HepG2 (cell line): ENCODE measurements around the gene CC2D1A. TPM values are rescaled to one million over a fixed set of nuclear protein-coding genes. Genes with fewer than 3 reads are reported as not detected.

Experiments
- ATAC-seq: fragments of 200-7000 bp; cut with Tn5 transposase; 3 replicates; pipeline ENCODE4 v1.9.1; 2020; ENCODE audit warnings: mild to moderate bottlenecking, moderate library complexity
- BruUV-seq: library from RNA; stranded (reverse); fragments of 400-500 nt; replicated peaks from 2 replicates; lab custom pipeline; 2021; lab: Mats Ljungman, UMichigan
- CTCF ChIA-PET: fragments of 300-600 bp; formaldehyde crosslinking; extraction: SDS; loops from one replicate; lab custom pipeline; 2021; ENCODE audit warnings: low total read pairs, inconsistent platforms, low intra/inter-chr PET ratio; lab: Yijun Ruan, JAX
- POLR2A ChIA-PET: fragments of 350-600 bp; sonication (Branson Sonifier 250); formaldehyde crosslinking; loops from one replicate; lab custom pipeline; 2020; ENCODE audit warnings: antibody characterized with exemption, inconsistent platforms; lab: Yijun Ruan, JAX
- DNase-seq: peaks from one replicate; pipeline ENCODE4 v3.0.0-alpha.2; 2015; ENCODE audit warnings: low spot score
- FAIRE-seq: peaks from 3 replicates; lab custom pipeline; 2011; peaks lifted over from hg19 to GRCh38; lab: Jason Lieb, UNC
- H2AFZ ChIP-seq: one replicate; pipeline ENCODE4 v1.6.1; 2011; ENCODE audit warnings: low read length, inconsistent platforms
- H3K27ac ChIP-seq: fragments of 300-600 bp; 3 replicates; pipeline ENCODE4 v1.8.0; 2011; ENCODE audit warnings: mixed run types, mild to moderate bottlenecking, mixed read lengths, low read length, inconsistent platforms; ENCODE audit not compliant: insufficient read depth; ENCODE audit errors: extremely low read length
- H3K27me3 ChIP-seq, 2 experiments: fragments of 200-600 bp in 1 of 2; 2 replicates in 1 of 2; 3 replicates in 1 of 2; pipeline versions ENCODE4 v1.6.0 to v1.8.0; 2011; ENCODE audit warnings: low read length in 2 of 2, mild to moderate bottlenecking in 2 of 2, moderate library complexity in 2 of 2, inconsistent platforms in 1 of 2; ENCODE audit not compliant: insufficient read depth in 2 of 2, control insufficient read depth in 1 of 2
- H3K36me3 ChIP-seq, 2 experiments: fragments of 200-600 bp in 1 of 2; replicated peaks in 1 of 2; 2 replicates in 1 of 2; 3 replicates in 1 of 2; pipeline versions ENCODE4 v1.5.1 to v1.8.0; 2011; ENCODE audit warnings: low read length in 2 of 2, inconsistent platforms in 1 of 2; ENCODE audit not compliant: insufficient read depth in 2 of 2, control insufficient read depth in 1 of 2
- H3K4me1 ChIP-seq: 2 replicates; pipeline ENCODE4 v1.5.1; 2012; ENCODE audit warnings: low read length, inconsistent platforms; ENCODE audit not compliant: insufficient read depth
- H3K4me2 ChIP-seq: 2 replicates; pipeline ENCODE4 v1.6.0; 2011; ENCODE audit warnings: low read depth, low read length, inconsistent platforms
- H3K4me3 ChIP-seq, 3 experiments: fragments of 200-600 bp in 1 of 3; sonication (generic), shearing (Covaris generic) in 1 of 3; replicated peaks in 1 of 3; 2 replicates each; pipeline ENCODE4 v1.5.1; 2011 to 2016; ENCODE audit warnings: low read length in 3 of 3, inconsistent platforms in 2 of 3, low read depth in 2 of 3, mild to moderate bottlenecking in 2 of 3, control low read depth in 1 of 3, mixed read lengths in 1 of 3; ENCODE audit not compliant: insufficient read depth in 1 of 3
- H3K79me2 ChIP-seq: one replicate; pipeline ENCODE4 v1.6.1; 2011; ENCODE audit warnings: low read length, inconsistent platforms; ENCODE audit not compliant: insufficient read depth
- H3K9ac ChIP-seq: 2 replicates; pipeline ENCODE4 v1.6.0; 2011; ENCODE audit warnings: mild to moderate bottlenecking, low read depth, low read length, inconsistent platforms; ENCODE audit not compliant: insufficient read depth
- H3K9me3 ChIP-seq: 2 replicates; pipeline ENCODE4 v1.5.1; 2012; ENCODE audit warnings: mild to moderate bottlenecking, low read length
- H4K20me1 ChIP-seq: 2 replicates; pipeline ENCODE4 v1.6.0; 2011; ENCODE audit warnings: inconsistent platforms, mild to moderate bottlenecking, low read length, moderate library complexity; ENCODE audit not compliant: insufficient read depth
- AHDC1 ChIP-seq: sonication (generic); formaldehyde crosslinking; IDR thresholded peaks from 2 replicates; pipeline ENCODE4 v1.5.1; 2020; ENCODE audit warnings: mild to moderate bottlenecking, missing genetic modification reagents, borderline replicate concordance
- CERS6 ChIP-seq: sonication (generic); formaldehyde crosslinking; IDR thresholded peaks from 2 replicates; pipeline ENCODE4 v1.5.0; 2020; ENCODE audit warnings: missing genetic modification reagents
- CSRNP1 ChIP-seq: sonication (generic); formaldehyde crosslinking; IDR thresholded peaks from 2 replicates; pipeline ENCODE4 v1.8.1; 2023; ENCODE audit warnings: mild to moderate bottlenecking, missing genetic modification reagents
- KDM3A ChIP-seq: IDR thresholded peaks from 2 replicates; pipeline ENCODE4 v1.6.1; 2018; ENCODE audit warnings: low read depth, missing compliant biosample characterization
- MED13 ChIP-seq: sonication (generic); formaldehyde crosslinking; IDR thresholded peaks from 2 replicates; pipeline ENCODE4 v1.5.0; 2020; ENCODE audit warnings: missing genetic modification reagents
- NCOA1 ChIP-seq: sonication (generic); formaldehyde crosslinking; IDR thresholded peaks from 2 replicates; pipeline ENCODE4 v1.9.0; 2021; ENCODE audit warnings: missing genetic modification reagents
- PATZ1 ChIP-seq: sonication (generic); formaldehyde crosslinking; IDR thresholded peaks from 2 replicates; pipeline ENCODE4 v1.4.0; 2020; ENCODE audit warnings: missing genetic modification reagents
- PAWR ChIP-seq: sonication (generic); formaldehyde crosslinking; IDR thresholded peaks from 2 replicates; pipeline ENCODE4 v1.4.0; 2020; ENCODE audit warnings: missing genetic modification reagents, mild to moderate bottlenecking, borderline replicate concordance
- RFXANK ChIP-seq: IDR thresholded peaks from 2 replicates; pipeline ENCODE4 v1.6.1; 2016
- SIN3A ChIP-seq: IDR thresholded peaks from 2 replicates; pipeline ENCODE4 v1.6.1; 2011; ENCODE audit warnings: low read depth, mild to moderate bottlenecking, control low read depth, low read length, borderline replicate concordance
- YY1 ChIP-seq: IDR thresholded peaks from 2 replicates; pipeline ENCODE4 v1.6.1; 2011; ENCODE audit warnings: low read length, low read depth, moderate library complexity, mild to moderate bottlenecking; ENCODE audit not compliant: insufficient read depth, insufficient replicate concordance
- ZFP1 ChIP-seq: IDR thresholded peaks from 2 replicates; pipeline ENCODE4 v1.6.1; 2016
- ZNF879 ChIP-seq: sonication (generic); formaldehyde crosslinking; IDR thresholded peaks from 2 replicates; pipeline ENCODE4 v1.8.1; 2023; ENCODE audit warnings: missing genetic modification reagents
- WGBS: methylation state at CpG from one replicate; pipeline ENCODE4 v1.1.6; 2017; ENCODE audit warnings: low lambda C conversion rate; 5-methylcytosine and 5-hydroxymethylcytosine counted together
- in situ Hi-C: cut with HindIII; loops from 2 replicates; pipeline ENCODE4 v1.10.0; 2017; ENCODE audit warnings: low pct_unique_long_range_greater_than_20kb; ENCODE audit not compliant: extremely low pct_ligation_motif_present
- intact Hi-C: fragments of 100-400 bp; cut with micrococcal nuclease; formaldehyde crosslinking; loops from one replicate; pipeline ENCODE4 v1.10.0; 2022; ENCODE audit not compliant: unreplicated experiment
- polyA plus RNA-seq, 8 experiments: library from polyadenylated mRNA; depleted of rRNA in 3 of 8; stranded (reverse) in 7 of 8; unstranded in 1 of 8; fragments of >200 nt; fragmentation: Illumina TruSeq in 4 of 8; extraction: Trizol in 4 of 8; gene quantifications; 2 replicates each; pipeline versions ENCODE4 v1.2.1 to v1.2.3, GENCODE V29; 2011 to 2016; ENCODE audit warnings: low read depth in 4 of 8, missing spikeins in 1 of 8, mixed read lengths in 1 of 8; ENCODE audit not compliant: insufficient read depth in 1 of 8
- total RNA-seq, 5 experiments: library from RNA; depleted of rRNA; stranded (reverse); fragments of >200 nt; fragmentation: Illumina TruSeq; extraction: Trizol; gene quantifications; 2 replicates each; pipeline ENCODE4 v1.2.3, GENCODE V29; 2016; ENCODE audit warnings: low read depth in 1 of 5

Gene CC2D1A
- total and polyA plus RNA-seq, 2 of the 13 experiments (the other 11 are each of a cell fraction or from before 2014, with no cell fraction given): 9.7 to 11.5 TPM

- TF ChIP-seq PATZ1 (no peak), CSRNP1 (CRISPR knock-in tag) (no peak), ZFP1 (CRISPR knock-in tag) (no peak), ZNF879 (CRISPR knock-in tag) (no peak)
These were observed 40.4 kb downstream of the CC2D1A start (continued) for GRCh38 chr19:13946414-13946813.

- H3K27ac ChIP-seq: no peak overlapping the region
- no peaks in the 10 kb centered on the region; a peak in 1 of 5 replicates for H3K27me3 ChIP-seq
- no peak overlapping the region for H3K4me2 ChIP-seq
- H3K9ac ChIP-seq: no peak overlapping the region
- WGBS: 15% methylated on average over 2 of the region's 2 CpGs
- BruUV-seq: no TSS peak
- no peak for FAIRE-seq
- H3K79me2 ChIP-seq: peaks cover 14% of the 10 kb centered on the region
- ChIA-PET CTCF (no interaction called here), POLR2A (no interaction called here)
- in situ Hi-C loops: loop anchor here (5.0 kb wide), 1 partner anchor 69 kb away; no protein-coding TSS in a partner anchor
- intact Hi-C loops: no loop called here
- peaks cover 6 to 16% of the 10 kb centered on the region in 2 experiments; a peak in 4 of 5 replicates for H3K36me3 ChIP-seq
- no peaks in the 10 kb centered on the region for H3K9me3 ChIP-seq
- peaks cover 10% of the 10 kb centered on the region for H3K4me1 ChIP-seq
- DNase-seq: no peak
- H4K20me1 ChIP-seq: no peaks in the 10 kb centered on the region
- no peak for TF ChIP-seq CERS6
- no peak for TF ChIP-seq PAWR
- no peak for TF ChIP-seq AHDC1 (CRISPR knock-in tag)
- TF ChIP-seq RFXANK (CRISPR knock-in tag): no peak
- no peak for TF ChIP-seq KDM3A (CRISPR knock-in tag)
- no peak for TF ChIP-seq MED13 (CRISPR knock-in tag)
- no peak for TF ChIP-seq NCOA1 (CRISPR knock-in tag)
- no peak for TF ChIP-seq SIN3A
- no peak for TF ChIP-seq YY1
- H2AFZ ChIP-seq: no peak overlapping the region
- no peak overlapping the region for H3K4me3 ChIP-seq
- ATAC-seq: no peak
These were observed 45.0 kb downstream of the CC2D1A start for GRCh38 chr19:13951043-13951442.
